ENCODE results near the gene IGFL3. TPM values are rescaled to one million over a fixed set of nuclear protein-coding genes. Genes with fewer than 3 reads are reported as not detected.

The IGFL3 gene
- total and polyA plus RNA-seq, 9 of the 15 experiments (the other 6 are each of a cell fraction or from before 2014, with no cell fraction given) = not detected

DNA sequence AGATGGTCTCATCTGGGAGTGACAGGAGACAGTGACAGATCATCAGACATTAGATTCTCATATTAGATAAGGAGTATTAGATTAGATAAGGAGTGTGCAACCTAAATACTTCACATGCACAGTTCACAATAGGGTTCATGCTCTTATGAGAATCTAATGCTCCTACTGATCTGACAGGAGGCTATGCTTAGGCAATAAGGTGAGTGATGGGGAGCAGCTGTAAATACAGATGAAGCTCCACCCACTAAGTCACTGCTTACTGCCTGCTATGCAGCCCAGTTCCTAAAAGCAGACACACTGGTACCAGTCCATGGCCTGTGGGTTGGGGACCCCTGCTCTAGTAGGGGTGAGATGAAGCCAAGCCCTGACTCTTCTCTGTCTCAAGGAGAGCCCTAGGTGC is 10.0 kb upstream of the IGFL3 start:
- FAIRE-seq = no peak
- H3K9me1 ChIP-seq (ENCODE audit: control insufficient read depth, insufficient read depth, low read length) = no peaks in the 10 kb centered on the region
- no peak overlapping the region for H3K4me3 ChIP-seq
- no peak for DNase-seq (ENCODE audit: extremely low read depth in 1 of 4, low spot score in 3 of 4)
- BruUV-seq (replicated peaks) = no TSS peak
- in situ Hi-C loops (cut with MboI) = no loop called here
- H3K79me2 ChIP-seq (ENCODE audit: control insufficient read depth, insufficient read depth, low read length) = no peaks in the 10 kb centered on the region
- ChIA-PET POLR2A (interaction anchor here (0.6 kb wide), 1 partner anchor 63 kb away, joined by 3 read pairs; no protein-coding TSS in a partner anchor), CTCF (ENCODE audit: low intra/inter-chr PET ratio) (no interaction called here)
- H4K20me1 ChIP-seq (replicated peaks; ENCODE audit: control insufficient read depth, insufficient read depth, low read length) = 0 out of 2 replicates have a peak, but pooled peaks cover 4% of the 10 kb centered on the region
- H3K27me3 ChIP-seq (ENCODE audit: control insufficient read depth in 2 of 2, insufficient read depth in 2 of 2, low read length in 2 of 2) = peaks cover 0 to 17% of the 10 kb centered on the region in 2 experiments; a peak in 3 of 5 replicates
- no peaks in the 10 kb centered on the region for H3K36me3 ChIP-seq (ENCODE audit: control insufficient read depth, insufficient read depth, low read length)
- ATAC-seq = no peak
- H3K9me3 ChIP-seq (replicated peaks; ENCODE audit: control insufficient read depth, insufficient read depth, low read depth, low read length) = no peaks in the 10 kb centered on the region
- H2AFZ ChIP-seq (ENCODE audit: low read depth, low read length) = no peak overlapping the region
- no peak overlapping the region for H3K27ac ChIP-seq (ENCODE audit: extremely low read depth, low read depth, low read length)
- intact Hi-C loops (cut with micrococcal nuclease) = no loop called here
- H3K4me1 ChIP-seq (replicated peaks in 1 of 2; ENCODE audit: control insufficient read depth in 2 of 2, insufficient read depth in 2 of 2, low read length in 2 of 2) = no peaks in the 10 kb centered on the region; a peak in 1 of 5 replicates
- no peak overlapping the region for H3K9ac ChIP-seq (ENCODE audit: insufficient read depth in 1 of 2, low read depth in 2 of 2, low read length in 2 of 2)
- H3K4me2 ChIP-seq (ENCODE audit: insufficient read depth, low read length) = no peak overlapping the region
- TF ChIP-seq PHB2 (IDR thresholded peaks at IDR 0.05; ENCODE audit: low read depth) (no peak), HDAC3 (IDR thresholded peaks at IDR 0.05; ENCODE audit: borderline replicate concordance, partially characterized antibody) (no peak), ZNF644 (tag; IDR thresholded peaks at IDR 0.05; ENCODE audit: low read depth) (no peak), TBL1XR1 (IDR thresholded peaks at IDR 0.05; ENCODE audit: low read length in 2 of 2) (no peak), CBX5 (IDR thresholded peaks at IDR 0.05; ENCODE audit: borderline replicate concordance, low read depth) (no peak), KAT2B (IDR thresholded peaks at IDR 0.05; ENCODE audit: low read depth, low read length) (no peak), ZNF347 (CRISPR knock-in tag; IDR thresholded peaks at IDR 0.05; ENCODE audit: low read depth) (no peak), HNRNPH1 (optimal IDR thresholded peaks at IDR 0.05; ENCODE audit: low read depth, low read length) (no peak)
- TF ChIP-seq, protein P1, sequence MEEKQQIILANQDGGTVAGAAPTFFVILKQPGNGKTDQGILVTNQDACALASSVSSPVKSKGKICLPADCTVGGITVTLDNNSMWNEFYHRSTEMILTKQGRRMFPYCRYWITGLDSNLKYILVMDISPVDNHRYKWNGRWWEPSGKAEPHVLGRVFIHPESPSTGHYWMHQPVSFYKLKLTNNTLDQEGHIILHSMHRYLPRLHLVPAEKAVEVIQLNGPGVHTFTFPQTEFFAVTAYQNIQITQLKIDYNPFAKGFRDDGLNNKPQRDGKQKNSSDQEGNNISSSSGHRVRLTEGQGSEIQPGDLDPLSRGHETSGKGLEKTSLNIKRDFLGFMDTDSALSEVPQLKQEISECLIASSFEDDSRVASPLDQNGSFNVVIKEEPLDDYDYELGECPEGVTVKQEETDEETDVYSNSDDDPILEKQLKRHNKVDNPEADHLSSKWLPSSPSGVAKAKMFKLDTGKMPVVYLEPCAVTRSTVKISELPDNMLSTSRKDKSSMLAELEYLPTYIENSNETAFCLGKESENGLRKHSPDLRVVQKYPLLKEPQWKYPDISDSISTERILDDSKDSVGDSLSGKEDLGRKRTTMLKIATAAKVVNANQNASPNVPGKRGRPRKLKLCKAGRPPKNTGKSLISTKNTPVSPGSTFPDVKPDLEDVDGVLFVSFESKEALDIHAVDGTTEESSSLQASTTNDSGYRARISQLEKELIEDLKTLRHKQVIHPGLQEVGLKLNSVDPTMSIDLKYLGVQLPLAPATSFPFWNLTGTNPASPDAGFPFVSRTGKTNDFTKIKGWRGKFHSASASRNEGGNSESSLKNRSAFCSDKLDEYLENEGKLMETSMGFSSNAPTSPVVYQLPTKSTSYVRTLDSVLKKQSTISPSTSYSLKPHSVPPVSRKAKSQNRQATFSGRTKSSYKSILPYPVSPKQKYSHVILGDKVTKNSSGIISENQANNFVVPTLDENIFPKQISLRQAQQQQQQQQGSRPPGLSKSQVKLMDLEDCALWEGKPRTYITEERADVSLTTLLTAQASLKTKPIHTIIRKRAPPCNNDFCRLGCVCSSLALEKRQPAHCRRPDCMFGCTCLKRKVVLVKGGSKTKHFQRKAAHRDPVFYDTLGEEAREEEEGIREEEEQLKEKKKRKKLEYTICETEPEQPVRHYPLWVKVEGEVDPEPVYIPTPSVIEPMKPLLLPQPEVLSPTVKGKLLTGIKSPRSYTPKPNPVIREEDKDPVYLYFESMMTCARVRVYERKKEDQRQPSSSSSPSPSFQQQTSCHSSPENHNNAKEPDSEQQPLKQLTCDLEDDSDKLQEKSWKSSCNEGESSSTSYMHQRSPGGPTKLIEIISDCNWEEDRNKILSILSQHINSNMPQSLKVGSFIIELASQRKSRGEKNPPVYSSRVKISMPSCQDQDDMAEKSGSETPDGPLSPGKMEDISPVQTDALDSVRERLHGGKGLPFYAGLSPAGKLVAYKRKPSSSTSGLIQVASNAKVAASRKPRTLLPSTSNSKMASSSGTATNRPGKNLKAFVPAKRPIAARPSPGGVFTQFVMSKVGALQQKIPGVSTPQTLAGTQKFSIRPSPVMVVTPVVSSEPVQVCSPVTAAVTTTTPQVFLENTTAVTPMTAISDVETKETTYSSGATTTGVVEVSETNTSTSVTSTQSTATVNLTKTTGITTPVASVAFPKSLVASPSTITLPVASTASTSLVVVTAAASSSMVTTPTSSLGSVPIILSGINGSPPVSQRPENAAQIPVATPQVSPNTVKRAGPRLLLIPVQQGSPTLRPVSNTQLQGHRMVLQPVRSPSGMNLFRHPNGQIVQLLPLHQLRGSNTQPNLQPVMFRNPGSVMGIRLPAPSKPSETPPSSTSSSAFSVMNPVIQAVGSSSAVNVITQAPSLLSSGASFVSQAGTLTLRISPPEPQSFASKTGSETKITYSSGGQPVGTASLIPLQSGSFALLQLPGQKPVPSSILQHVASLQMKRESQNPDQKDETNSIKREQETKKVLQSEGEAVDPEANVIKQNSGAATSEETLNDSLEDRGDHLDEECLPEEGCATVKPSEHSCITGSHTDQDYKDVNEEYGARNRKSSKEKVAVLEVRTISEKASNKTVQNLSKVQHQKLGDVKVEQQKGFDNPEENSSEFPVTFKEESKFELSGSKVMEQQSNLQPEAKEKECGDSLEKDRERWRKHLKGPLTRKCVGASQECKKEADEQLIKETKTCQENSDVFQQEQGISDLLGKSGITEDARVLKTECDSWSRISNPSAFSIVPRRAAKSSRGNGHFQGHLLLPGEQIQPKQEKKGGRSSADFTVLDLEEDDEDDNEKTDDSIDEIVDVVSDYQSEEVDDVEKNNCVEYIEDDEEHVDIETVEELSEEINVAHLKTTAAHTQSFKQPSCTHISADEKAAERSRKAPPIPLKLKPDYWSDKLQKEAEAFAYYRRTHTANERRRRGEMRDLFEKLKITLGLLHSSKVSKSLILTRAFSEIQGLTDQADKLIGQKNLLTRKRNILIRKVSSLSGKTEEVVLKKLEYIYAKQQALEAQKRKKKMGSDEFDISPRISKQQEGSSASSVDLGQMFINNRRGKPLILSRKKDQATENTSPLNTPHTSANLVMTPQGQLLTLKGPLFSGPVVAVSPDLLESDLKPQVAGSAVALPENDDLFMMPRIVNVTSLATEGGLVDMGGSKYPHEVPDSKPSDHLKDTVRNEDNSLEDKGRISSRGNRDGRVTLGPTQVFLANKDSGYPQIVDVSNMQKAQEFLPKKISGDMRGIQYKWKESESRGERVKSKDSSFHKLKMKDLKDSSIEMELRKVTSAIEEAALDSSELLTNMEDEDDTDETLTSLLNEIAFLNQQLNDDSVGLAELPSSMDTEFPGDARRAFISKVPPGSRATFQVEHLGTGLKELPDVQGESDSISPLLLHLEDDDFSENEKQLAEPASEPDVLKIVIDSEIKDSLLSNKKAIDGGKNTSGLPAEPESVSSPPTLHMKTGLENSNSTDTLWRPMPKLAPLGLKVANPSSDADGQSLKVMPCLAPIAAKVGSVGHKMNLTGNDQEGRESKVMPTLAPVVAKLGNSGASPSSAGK (IDR thresholded peaks at IDR 0.05) = no peak
- TF ChIP-seq, protein P2, sequence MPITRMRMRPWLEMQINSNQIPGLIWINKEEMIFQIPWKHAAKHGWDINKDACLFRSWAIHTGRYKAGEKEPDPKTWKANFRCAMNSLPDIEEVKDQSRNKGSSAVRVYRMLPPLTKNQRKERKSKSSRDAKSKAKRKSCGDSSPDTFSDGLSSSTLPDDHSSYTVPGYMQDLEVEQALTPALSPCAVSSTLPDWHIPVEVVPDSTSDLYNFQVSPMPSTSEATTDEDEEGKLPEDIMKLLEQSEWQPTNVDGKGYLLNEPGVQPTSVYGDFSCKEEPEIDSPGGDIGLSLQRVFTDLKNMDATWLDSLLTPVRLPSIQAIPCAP (CRISPR knock-in tag; IDR thresholded peaks at IDR 0.05; ENCODE audit: borderline replicate concordance) = no peak
- TF ChIP-seq, protein P3, sequence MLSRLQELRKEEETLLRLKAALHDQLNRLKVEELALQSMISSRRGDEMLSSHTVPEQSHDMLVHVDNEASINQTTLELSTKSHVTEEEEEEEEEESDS (CRISPR knock-in tag; IDR thresholded peaks at IDR 0.05) = no peak

All from K562 (cell line).